OCI-LY3 (cell line): ENCODE measurements around the gene COA3.

ENCODE experiments used
- H2AFZ ChIP-seq: fragments of 200-600, 300-600 bp; shearing (Covaris generic); 2 replicates; pipeline ENCODE4 v1.6.0; 2014; ENCODE audit warnings: antibody characterized with exemption, low read depth, low read length
- H3K27ac ChIP-seq: fragments of 200-600, 300-600 bp; sonication (generic); 2 replicates; pipeline ENCODE4 v1.5.1; 2014; ENCODE audit warnings: mild to moderate bottlenecking, low read length, moderate library complexity, mixed read lengths
- H3K27me3 ChIP-seq: fragments of 200-600, 300-600 bp; sonication (generic); 2 replicates; pipeline ENCODE4 v1.6.1; 2014; ENCODE audit warnings: low read depth, low read length, mixed read lengths
- H3K36me3 ChIP-seq: fragments of 200-600, 300-600 bp; sonication (generic); replicated peaks from 2 replicates; pipeline ENCODE3; 2014; ENCODE audit warnings: low read depth, low read length, mixed read lengths
- H3K4me1 ChIP-seq: fragments of 300-600, 200-600 bp; sonication (generic); 2 replicates; pipeline ENCODE4 v1.6.1; 2014; ENCODE audit warnings: low read length, mixed read lengths
- H3K4me2 ChIP-seq: fragments of 200-600, 300-600 bp; sonication (generic); 2 replicates; pipeline ENCODE4 v1.6.1; 2014; ENCODE audit warnings: low read length, mixed read lengths
- H3K4me3 ChIP-seq: fragments of 300-600, 200-600 bp; sonication (generic); 2 replicates; pipeline ENCODE4 v1.5.1; 2014; ENCODE audit warnings: antibody characterized with exemption, mild to moderate bottlenecking, low read length, moderate library complexity
- H3K79me2 ChIP-seq: fragments of 300-600, 200-600 bp; shearing (Covaris generic); 2 replicates; pipeline ENCODE4 v1.6.1; 2014; ENCODE audit warnings: mild to moderate bottlenecking, low read length, mixed read lengths
- H3K9ac ChIP-seq: fragments of 300-600, 200-600 bp; shearing (Covaris generic); 2 replicates; pipeline ENCODE4 v1.6.0; 2014; ENCODE audit warnings: mild to moderate bottlenecking, low read length, moderate library complexity
- H3K9me3 ChIP-seq: fragments of 200-600, 300-600 bp; shearing (Covaris generic); 2 replicates; pipeline ENCODE4 v1.6.1; 2014; ENCODE audit warnings: low read length, mixed read lengths; ENCODE audit not compliant: insufficient read depth
- H4K20me1 ChIP-seq: fragments of 200-600, 300-600 bp; sonication (generic); 2 replicates; pipeline ENCODE4 v1.6.1; 2016; ENCODE audit warnings: low read length, mixed read lengths; ENCODE audit not compliant: insufficient read depth
- EZH2phosphoT487 ChIP-seq: fragments of 200-600 bp; shearing (Covaris generic); IDR thresholded peaks from 2 replicates; pipeline ENCODE4 v1.6.1; 2018; ENCODE audit warnings: antibody characterized with exemption, mixed run types, low read depth
- TF ChIP-seq, protein P1 (sequence below): fragments of 200-600, 300-600 bp; sonication (generic); IDR thresholded peaks from 2 replicates; pipeline ENCODE4 v1.5.1; 2014; ENCODE audit warnings: antibody characterized with exemption, low read length, low read depth

The COA3 gene

DNA sequence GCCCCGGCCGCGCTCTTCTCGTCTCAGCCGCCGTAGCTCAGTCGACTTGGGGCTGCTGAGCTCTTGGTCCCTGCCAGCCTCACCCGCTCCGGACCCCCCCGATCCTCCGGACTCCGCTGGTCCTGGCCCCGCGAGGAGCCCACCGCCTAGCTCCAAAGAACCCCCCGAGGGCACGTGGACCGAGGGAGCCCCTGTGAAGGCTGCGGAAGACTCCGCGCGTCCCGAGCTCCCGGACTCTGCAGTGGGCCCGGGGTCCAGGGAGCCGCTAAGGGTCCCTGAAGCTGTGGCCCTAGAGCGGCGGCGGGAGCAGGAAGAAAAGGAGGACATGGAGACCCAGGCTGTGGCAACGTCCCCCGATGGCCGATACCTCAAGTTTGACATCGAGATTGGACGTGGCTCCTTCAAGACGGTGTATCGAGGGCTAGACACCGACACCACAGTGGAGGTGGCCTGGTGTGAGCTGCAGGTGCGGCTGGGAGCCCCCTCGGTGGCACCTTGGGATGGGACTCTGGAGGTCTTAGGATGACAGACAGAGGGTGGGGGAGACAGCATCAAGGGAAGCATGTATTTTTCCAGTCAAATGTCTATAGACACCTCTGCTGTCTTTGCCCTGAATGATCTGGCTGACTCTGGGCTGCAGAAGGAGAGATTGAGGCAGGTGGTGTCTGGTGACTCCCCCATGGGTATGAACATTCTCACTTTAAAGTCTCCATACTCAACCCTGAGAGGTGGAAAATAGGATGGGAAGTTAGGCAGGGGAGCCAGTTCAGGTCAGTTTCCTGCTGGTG, 17.5 kb downstream of the COA3 start:
- H3K4me1 ChIP-seq = peaks cover 3% of the 10 kb centered on the region
- H3K4me2 ChIP-seq = no peak overlapping the region
- H3K9me3 ChIP-seq = no peaks in the 10 kb centered on the region
- peaks cover 25% of the 10 kb centered on the region for H3K36me3 ChIP-seq
- H3K27me3 ChIP-seq = no peaks in the 10 kb centered on the region
- no peaks in the 10 kb centered on the region for H4K20me1 ChIP-seq
- no peak overlapping the region for H3K27ac ChIP-seq
- H3K79me2 ChIP-seq = no peaks in the 10 kb centered on the region
- no peak overlapping the region for H2AFZ ChIP-seq
- no peak for TF ChIP-seq EZH2phosphoT487
- TF ChIP-seq, protein P1, sequence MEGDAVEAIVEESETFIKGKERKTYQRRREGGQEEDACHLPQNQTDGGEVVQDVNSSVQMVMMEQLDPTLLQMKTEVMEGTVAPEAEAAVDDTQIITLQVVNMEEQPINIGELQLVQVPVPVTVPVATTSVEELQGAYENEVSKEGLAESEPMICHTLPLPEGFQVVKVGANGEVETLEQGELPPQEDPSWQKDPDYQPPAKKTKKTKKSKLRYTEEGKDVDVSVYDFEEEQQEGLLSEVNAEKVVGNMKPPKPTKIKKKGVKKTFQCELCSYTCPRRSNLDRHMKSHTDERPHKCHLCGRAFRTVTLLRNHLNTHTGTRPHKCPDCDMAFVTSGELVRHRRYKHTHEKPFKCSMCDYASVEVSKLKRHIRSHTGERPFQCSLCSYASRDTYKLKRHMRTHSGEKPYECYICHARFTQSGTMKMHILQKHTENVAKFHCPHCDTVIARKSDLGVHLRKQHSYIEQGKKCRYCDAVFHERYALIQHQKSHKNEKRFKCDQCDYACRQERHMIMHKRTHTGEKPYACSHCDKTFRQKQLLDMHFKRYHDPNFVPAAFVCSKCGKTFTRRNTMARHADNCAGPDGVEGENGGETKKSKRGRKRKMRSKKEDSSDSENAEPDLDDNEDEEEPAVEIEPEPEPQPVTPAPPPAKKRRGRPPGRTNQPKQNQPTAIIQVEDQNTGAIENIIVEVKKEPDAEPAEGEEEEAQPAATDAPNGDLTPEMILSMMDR = no peak
- H3K4me3 ChIP-seq = no peak overlapping the region
- no peak overlapping the region for H3K9ac ChIP-seq

DNA sequence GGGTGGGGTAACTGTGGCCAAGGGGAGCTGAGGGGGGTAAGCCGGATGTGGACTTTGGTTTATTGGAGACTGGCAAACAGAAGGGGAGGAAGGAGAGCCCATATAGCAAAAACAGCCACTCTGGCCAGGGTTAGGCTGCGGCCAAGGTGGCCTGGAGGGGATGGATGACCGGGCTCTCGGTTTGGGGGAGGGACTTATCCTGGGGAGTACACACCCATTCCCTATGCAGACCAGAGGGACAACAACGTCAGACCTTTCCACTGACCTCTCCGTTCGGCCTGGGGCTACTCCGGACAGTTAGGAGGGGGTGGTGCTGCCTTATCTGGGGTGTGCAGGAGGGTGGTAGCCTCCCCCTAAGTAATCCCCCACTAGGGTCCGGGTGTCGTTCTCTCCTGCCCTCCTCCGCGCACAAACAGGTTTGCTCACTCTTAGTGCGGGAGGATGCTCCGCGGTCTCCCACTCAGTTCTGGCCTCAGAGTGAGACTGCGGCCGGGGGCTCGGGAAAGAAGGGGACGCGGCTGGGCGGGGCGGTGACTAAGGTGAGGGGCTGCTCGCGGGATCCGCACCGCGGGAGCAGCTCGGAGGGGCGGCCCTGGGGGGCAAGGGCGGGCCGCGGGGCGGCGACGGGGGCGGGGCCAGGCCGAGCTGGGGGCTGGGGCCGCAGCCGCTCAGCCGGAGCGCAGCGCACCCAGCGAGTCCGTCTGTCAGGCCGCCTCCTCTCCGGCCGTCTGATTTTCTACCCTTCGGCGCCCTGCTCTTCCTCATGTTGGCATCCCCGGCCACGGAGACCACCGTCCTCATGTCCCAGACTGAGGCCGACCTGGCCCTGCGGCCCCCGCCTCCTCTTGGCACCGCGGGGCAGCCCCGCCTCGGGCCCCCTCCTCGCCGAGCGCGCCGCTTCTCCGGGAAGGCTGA, 18.3 kb downstream of the COA3 start, which contains the start of gene WNK4:
WNK4 (plus strand) TSS at position 675 of the 915 bp plus-strand sequence; CDS start at position 764, 89 bp downstream.
- Histone ChIP-seq H3K9ac (no peak within 1 kb of the TSS), H3K27me3 (no peaks in the 10 kb centered on the region), H3K36me3 (peaks cover 31% of the 10 kb centered on the region), H3K4me2 (no peak within 1 kb of the TSS), H3K4me1 (peaks cover 11% of the 10 kb centered on the region), H3K9me3 (no peaks in the 10 kb centered on the region), H3K27ac (no peak within 1 kb of the TSS), H4K20me1 (no peaks in the 10 kb centered on the region), H3K79me2 (no peaks in the 10 kb centered on the region), H2AFZ (no peak within 1 kb of the TSS), H3K4me3 (no peak within 1 kb of the TSS)
- TF ChIP-seq, protein P1 = no peak
- no peak for TF ChIP-seq EZH2phosphoT487

DNA sequence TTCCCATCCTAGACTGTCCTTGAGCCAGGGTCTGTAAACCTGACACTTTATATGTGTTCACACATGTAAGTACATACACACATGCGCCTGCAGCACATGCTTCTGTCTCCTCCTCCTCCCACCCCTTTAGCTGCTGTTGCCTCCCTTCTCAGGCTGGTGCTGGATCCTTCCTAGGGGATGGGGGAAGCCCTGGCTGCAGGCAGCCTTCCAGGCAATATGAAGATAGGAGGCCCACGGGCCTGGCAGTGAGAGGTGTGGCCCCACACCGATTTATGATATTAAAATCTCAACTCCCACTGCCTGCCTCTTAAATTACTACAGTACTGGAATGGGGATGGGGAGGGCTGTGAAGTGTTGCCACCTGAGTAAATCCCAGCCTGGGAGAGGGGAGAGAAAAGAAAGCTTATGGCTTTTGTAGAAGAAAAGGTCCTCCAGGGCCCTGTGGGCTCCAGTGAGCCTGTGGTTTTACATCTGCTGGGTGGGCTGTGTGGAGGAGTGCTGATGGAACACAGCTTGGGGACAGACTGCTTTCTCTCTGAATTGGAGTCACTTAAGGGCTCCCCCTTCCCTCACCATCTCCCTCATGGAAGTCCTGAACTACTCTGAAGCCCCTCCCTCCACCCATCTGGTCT, 19.1 kb downstream of the COA3 start:
- H4K20me1 ChIP-seq = no peaks in the 10 kb centered on the region
- peaks cover 19% of the 10 kb centered on the region for H3K4me1 ChIP-seq

More for the DNA sequence above, 19.1 kb downstream of the COA3 start:
- H3K9ac ChIP-seq = no peak overlapping the region
- no peak overlapping the region for H3K27ac ChIP-seq
- H3K27me3 ChIP-seq = no peaks in the 10 kb centered on the region
- no peak overlapping the region for H2AFZ ChIP-seq
- H3K36me3 ChIP-seq = peaks cover 34% of the 10 kb centered on the region
- H3K4me2 ChIP-seq = no peak overlapping the region
- H3K4me3 ChIP-seq = no peak overlapping the region
- TF ChIP-seq, protein P1 = no peak
- no peak for TF ChIP-seq EZH2phosphoT487
- H3K9me3 ChIP-seq = no peaks in the 10 kb centered on the region
- no peaks in the 10 kb centered on the region for H3K79me2 ChIP-seq
